Lower leg skin (tissue), 4 donors: ENCODE data around the gene E2F3. TPM values are rescaled to one million over a fixed set of nuclear protein-coding genes. Genes with fewer than 3 reads are reported as not detected.

Source experiments
- DNase-seq, 2 donors: peaks; one replicate each; pipeline ENCODE4 v3.0.0-alpha.2; 2019; ENCODE audit warnings: low spot score in 2 of 2
- H3K4me3 ChIP-seq: fragments of 200-600 bp; sonication (generic); 2 replicates; pipeline ENCODE4 v1.5.1; 2017; ENCODE audit warnings: mild to moderate bottlenecking, low read depth; ENCODE audit not compliant: poor library complexity, severe bottlenecking
- CTCF ChIP-seq, 3 donors: fragments of 450-650 bp; IDR thresholded peaks; one replicate each; pipeline ENCODE4 v1.5.1; 2016; ENCODE audit warnings: antibody characterized with exemption in 3 of 3, mild to moderate bottlenecking in 3 of 3, moderate library complexity in 2 of 3
- POLR2A ChIP-seq, 2 donors: fragments of 450-650 bp; IDR thresholded peaks; one replicate each; pipeline ENCODE4 v1.6.1; 2016 to 2017; ENCODE audit warnings: antibody characterized with exemption in 2 of 2, mild to moderate bottlenecking in 1 of 2, moderate library complexity in 1 of 2
- WGBS, 2 donors: methylation state at CpG; one replicate each; pipeline ENCODE4 v1.1.5; 2018; 5-methylcytosine and 5-hydroxymethylcytosine counted together
- intact Hi-C: fragments of 100-400 bp; cut with DNase I; formaldehyde crosslinking; loops from one replicate; pipeline ENCODE4 v1.15.0; 2023; ENCODE audit warnings: low total_unique reads
- total RNA-seq, 4 donors: library from RNA; depleted of rRNA; stranded (reverse); fragments of >200 nt; gene quantifications; one replicate each; pipeline ENCODE4 v1.1.0, GENCODE V29; 2016

E2F3 gene
- total RNA-seq, 4 donors from 2014 or later = 1.4 to 3.5 (median 2.0) TPM

DNA sequence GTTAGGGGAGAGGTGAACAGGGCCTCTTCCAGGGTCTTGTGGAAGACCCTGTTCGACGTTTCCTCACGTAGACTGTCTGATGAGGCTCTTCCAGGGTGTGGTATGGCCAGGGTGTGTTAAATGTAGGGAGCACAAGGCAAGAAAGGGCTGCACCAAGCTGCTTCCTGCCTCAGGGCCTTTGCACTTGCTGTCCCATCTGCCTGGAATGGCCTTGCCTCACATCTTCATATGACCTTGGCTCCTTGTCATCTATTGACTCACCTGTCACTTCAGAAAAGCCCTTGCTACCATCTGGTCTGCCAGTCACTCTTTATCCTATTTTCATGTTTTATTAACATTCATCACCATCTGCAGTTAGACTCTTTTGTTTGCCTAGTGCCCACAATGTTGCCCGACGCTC, 31.0 kb downstream of the E2F3 start:
- H3K4me3 ChIP-seq = no peak overlapping the region
- intact Hi-C loops = no loop called here
- no peak for TF ChIP-seq POLR2A (IDR thresholded peaks at IDR 0.05)
- no peak for TF ChIP-seq CTCF (IDR thresholded peaks at IDR 0.05)
- 93 to 98% methylated on average over 5 of the region's 5 CpGs for WGBS, 2 donors
- DNase-seq = no peak

DNA sequence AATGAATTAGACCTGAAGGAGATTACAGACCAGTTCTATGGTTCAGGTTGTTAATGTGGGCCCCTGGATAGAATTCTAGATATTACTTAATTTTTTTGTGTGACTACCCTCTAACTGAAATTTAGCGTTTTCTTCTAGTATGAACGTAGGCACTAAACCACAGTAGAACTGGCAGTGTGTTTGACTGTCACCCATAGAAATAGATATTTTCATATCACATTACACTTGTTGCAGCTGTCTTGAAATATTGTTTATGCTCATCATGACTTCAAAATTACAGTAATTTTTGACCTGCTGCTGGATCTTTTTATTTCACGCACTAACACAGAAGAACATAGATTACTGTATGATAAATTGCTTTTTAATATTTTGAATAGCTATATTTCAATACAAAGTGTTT, 31.6 kb downstream of the E2F3 start:
- WGBS, 2 donors = 95% methylated on average over 3 of the region's 3 CpGs

DNA sequence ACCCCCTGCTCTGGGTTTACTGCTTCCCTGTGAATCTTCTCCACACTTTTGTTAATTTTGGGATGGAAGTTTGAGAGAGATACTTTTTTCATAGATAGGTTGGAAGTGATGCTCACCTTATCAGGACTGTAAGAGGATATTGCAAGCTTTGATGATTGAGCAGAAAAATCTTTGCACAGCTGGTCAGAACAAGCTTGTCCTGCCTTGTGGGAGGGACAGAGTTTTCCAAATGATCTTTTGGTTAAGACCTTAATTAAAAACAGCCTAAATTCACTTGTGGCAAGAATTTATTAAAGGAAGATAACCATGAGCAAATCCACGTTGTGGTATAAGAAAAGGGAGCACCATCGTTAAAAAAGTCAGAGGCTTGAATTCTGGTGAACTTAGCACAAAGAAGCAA, 32.2 kb downstream of the E2F3 start:
- no peak for DNase-seq
- no peak overlapping the region for H3K4me3 ChIP-seq
- intact Hi-C loops = no loop called here
- no peak for TF ChIP-seq POLR2A (IDR thresholded peaks at IDR 0.05)
- no peak for TF ChIP-seq CTCF (IDR thresholded peaks at IDR 0.05)
- WGBS, 2 donors = 57 to 66% methylated on average over 2 of the region's 2 CpGs

More for the DNA sequence above, 31.6 kb downstream of the E2F3 start:
- no peak for DNase-seq
- TF ChIP-seq POLR2A (IDR thresholded peaks at IDR 0.05) (no peak), CTCF (IDR thresholded peaks at IDR 0.05) (no peak)
- intact Hi-C loops = no loop called here
- no peak overlapping the region for H3K4me3 ChIP-seq

GRCh38 chr6:20434766-20435165, 33.1 kb downstream of the E2F3 start:
- DNase-seq = no peak
- H3K4me3 ChIP-seq = no peak overlapping the region
- intact Hi-C loops = no loop called here
- 69 to 70% methylated on average over 6 of the region's 6 CpGs for WGBS, 2 donors
- TF ChIP-seq CTCF (IDR thresholded peaks at IDR 0.05) (no peak), POLR2A (IDR thresholded peaks at IDR 0.05) (no peak)

- 94 to 97% methylated on average over 2 of the region's 2 CpGs for WGBS, 2 donors
- intact Hi-C loops = no loop called here
- H3K4me3 ChIP-seq = no peak overlapping the region
- no peak for DNase-seq
- TF ChIP-seq CTCF (IDR thresholded peaks at IDR 0.05) (no peak), POLR2A (IDR thresholded peaks at IDR 0.05) (no peak)
Observed at GRCh38 chr6:20436719-20437118, 35.0 kb downstream of the E2F3 start.

- WGBS, 2 donors = 96 to 97% methylated on average over 8 of the region's 8 CpGs
- no peak for TF ChIP-seq CTCF (IDR thresholded peaks at IDR 0.05)
- no peak for TF ChIP-seq POLR2A (IDR thresholded peaks at IDR 0.05)
Observed at GRCh38 chr6:20437639-20438038, 36.0 kb downstream of the E2F3 start.

More at GRCh38 chr6:20437639-20438038, 36.0 kb downstream of the E2F3 start:
- DNase-seq = no peak
- no peak overlapping the region for H3K4me3 ChIP-seq
- intact Hi-C loops = no loop called here
